Measurements from ENCODE around the gene GBF1. TPM values are rescaled to one million over a fixed set of nuclear protein-coding genes. Genes with fewer than 3 reads are reported as not detected.
A peak's percentile ranks its signal among the peaks of the same experiment; 100 is the strongest.

GBF1 gene
- total RNA-seq, 4 donors from 2014 or later: 34.0 to 68.3 (median 53.5) TPM

GRCh38 chr10:102332772-102333171 is 87.4 kb downstream of the GBF1 start:
- H3K9me3 ChIP-seq: no peaks in the 10 kb centered on the region
- no peak for DNase-seq
- H3K4me1 ChIP-seq: peaks cover 24 to 33% of the 10 kb centered on the region in 2 donors
- no peaks in the 10 kb centered on the region for H3K27me3 ChIP-seq
- H3K4me3 ChIP-seq (replicated peaks in 1 of 3): no peak overlapping the region
- intact Hi-C loops (cut with DNase I): no loop called here
- peak overlapping the region in 1 of 3 donors; percentile 77 for H3K27ac ChIP-seq
- no peaks in the 10 kb centered on the region for H3K36me3 ChIP-seq
- TF ChIP-seq POLR2A (IDR thresholded peaks at IDR 0.05) (no peak), CTCF (IDR thresholded peaks at IDR 0.05) (no peak)

- Histone ChIP-seq H3K4me1 (peaks cover 24 to 32% of the 10 kb centered on the region in 2 donors), H3K27ac (peak overlapping the region in 2 of 3 donors; percentile 52 to 77), H3K27me3 (no peaks in the 10 kb centered on the region), H3K9me3 (no peaks in the 10 kb centered on the region), H3K4me3 (replicated peaks in 1 of 3) (no peak overlapping the region), H3K36me3 (no peaks in the 10 kb centered on the region)
- peak; percentile 73 to 77 for DNase-seq
- intact Hi-C loops (cut with DNase I): no loop called here
- TF ChIP-seq POLR2A (IDR thresholded peaks at IDR 0.05): no peak
- 13 to 30% methylated on average over 4 of the region's 4 CpGs for WGBS, 2 donors
Measured at GRCh38 chr10:102334101-102334500, 88.8 kb downstream of the GBF1 start.

- DNase-seq: peak; percentile 52 to 65
- WGBS, 2 donors: 73 to 74% methylated on average over 3 of the region's 3 CpGs
- TF ChIP-seq CTCF (IDR thresholded peaks at IDR 0.05): no peak
- TF ChIP-seq POLR2A (IDR thresholded peaks at IDR 0.05): no peak
Measured at GRCh38 chr10:102335184-102335583, 89.9 kb downstream of the GBF1 start.

GRCh38 chr10:102341038-102341688 is 95.8 kb downstream of the GBF1 start:
- no peak overlapping the region for H3K27ac ChIP-seq
- intact Hi-C loops (cut with DNase I): no loop called here
- TF ChIP-seq CTCF (IDR thresholded peaks at IDR 0.05): no peak
- no peak for TF ChIP-seq POLR2A (IDR thresholded peaks at IDR 0.05)
- WGBS, 2 donors: 83 to 89% methylated on average over 2 of the region's 2 CpGs
- no peaks in the 10 kb centered on the region for H3K9me3 ChIP-seq
- no peak overlapping the region for H3K4me3 ChIP-seq (replicated peaks in 1 of 3)
- no peaks in the 10 kb centered on the region for H3K4me1 ChIP-seq
- DNase-seq: no peak
- no peaks in the 10 kb centered on the region for H3K36me3 ChIP-seq
- no peaks in the 10 kb centered on the region for H3K27me3 ChIP-seq

More at GRCh38 chr10:102335184-102335583, 89.9 kb downstream of the GBF1 start:
- Histone ChIP-seq H3K36me3 (no peaks in the 10 kb centered on the region), H3K4me1 (peaks cover 24 to 32% of the 10 kb centered on the region in 2 donors), H3K27me3 (no peaks in the 10 kb centered on the region), H3K9me3 (no peaks in the 10 kb centered on the region), H3K4me3 (replicated peaks in 1 of 3) (no peak overlapping the region), H3K27ac (peak overlapping the region; percentile 24 to 77 (median 52))
- intact Hi-C loops (cut with DNase I): no loop called here

GRCh38 chr10:102342458-102342857 is 97.1 kb downstream of the GBF1 start:
- intact Hi-C loops (cut with DNase I): no loop called here
- H3K36me3 ChIP-seq: no peaks in the 10 kb centered on the region
- no peak overlapping the region for H3K4me3 ChIP-seq (replicated peaks in 1 of 3)
- TF ChIP-seq POLR2A (IDR thresholded peaks at IDR 0.05): no peak
- no peak for TF ChIP-seq CTCF (IDR thresholded peaks at IDR 0.05)
- no peaks in the 10 kb centered on the region for H3K9me3 ChIP-seq
- 50 to 62% methylated on average over 2 of the region's 2 CpGs for WGBS, 2 donors
- no peak for DNase-seq
- H3K27me3 ChIP-seq: no peaks in the 10 kb centered on the region
- H3K27ac ChIP-seq: no peak overlapping the region
- no peaks in the 10 kb centered on the region for H3K4me1 ChIP-seq

Data from thyroid gland (tissue), 4 donors.